Spleen (tissue), 11 donors: ENCODE results near the gene DEPDC5. TPM values are rescaled to one million over a fixed set of nuclear protein-coding genes. Genes with fewer than 3 reads are reported as not detected.

ENCODE experiments used
- DNase-seq: peaks from one replicate; pipeline ENCODE4 v3.0.0-alpha.2; 2020
- H3K27ac ChIP-seq, 8 donors: fragments of 200-600 bp; sonication (generic) in 7 of 8; 1 replicate in 4 of 8; 2 replicates in 4 of 8; pipeline versions ENCODE4 v1.5.0 to v1.8.0; 2016 to 2021; ENCODE audit warnings: inconsistent platforms in 4 of 8, mild to moderate bottlenecking in 4 of 8, moderate library complexity in 1 of 8
- H3K27me3 ChIP-seq, 7 donors: fragments of 200-600 bp; sonication (generic) in 6 of 7; replicated peaks in 1 of 7; 1 replicate in 4 of 7; 2 replicates in 3 of 7; pipeline versions ENCODE4 v1.5.0 to v1.8.0; 2016 to 2021; ENCODE audit warnings: inconsistent platforms in 3 of 7, mild to moderate bottlenecking in 1 of 7
- H3K36me3 ChIP-seq, 6 donors: fragments of 200-600 bp; sonication (generic) in 5 of 6; 1 replicate in 4 of 6; 2 replicates in 2 of 6; pipeline versions ENCODE4 v1.5.0 to v1.8.0; 2016 to 2021; ENCODE audit warnings: inconsistent platforms in 2 of 6
- H3K4me1 ChIP-seq, 6 donors: fragments of 200-600 bp; sonication (generic) in 5 of 6; 1 replicate in 3 of 6; 2 replicates in 3 of 6; pipeline versions ENCODE4 v1.5.0 to v1.8.0; 2016 to 2021; ENCODE audit warnings: inconsistent platforms in 3 of 6
- H3K4me3 ChIP-seq, 8 donors: fragments of 200-600 bp; sonication (generic) in 7 of 8; 1 replicate in 4 of 8; 2 replicates in 4 of 8; pipeline versions ENCODE4 v1.5.0 to v1.8.0; 2016 to 2021; ENCODE audit warnings: inconsistent platforms in 4 of 8, mild to moderate bottlenecking in 4 of 8, moderate library complexity in 2 of 8
- H3K9me3 ChIP-seq, 8 donors: fragments of 200-600 bp; sonication (generic) in 7 of 8; 1 replicate in 4 of 8; 2 replicates in 4 of 8; pipeline versions ENCODE4 v1.5.0 to v1.8.0; 2016 to 2021; ENCODE audit warnings: inconsistent platforms in 4 of 8
- CTCF ChIP-seq, 11 experiments: fragments of 200-600 bp in 7 of 11; fragments of 450-650 bp in 4 of 11; sonication (generic) in 4 of 11; IDR thresholded peaks in 8 of 11; conservative IDR thresholded peaks in 3 of 11; 1 replicate in 7 of 11; 2 replicates in 4 of 11; pipeline versions ENCODE4 v1.4.0 to v1.8.0; 2016 to 2021; ENCODE audit warnings: antibody characterized with exemption in 11 of 11, inconsistent platforms in 4 of 11, mild to moderate bottlenecking in 1 of 11
- POLR2A ChIP-seq, 3 donors: fragments of 450-650 bp; IDR thresholded peaks; one replicate each; pipeline ENCODE4 v1.5.1; 2017; ENCODE audit warnings: antibody characterized with exemption in 3 of 3, mild to moderate bottlenecking in 1 of 3
- POLR2AphosphoS5 ChIP-seq, 3 donors: sonication (generic); formaldehyde crosslinking; IDR thresholded peaks; one replicate each; pipeline ENCODE4 v1.5.1; 2017; ENCODE audit warnings: antibody characterized with exemption in 3 of 3
- WGBS, 5 donors: extraction: QIAGEN DNeasy Blood & Tissue Kit in 3 of 5; methylation state at CpG; one replicate each; pipeline versions ENCODE4 v1.1.5 to v1.1.7; 2013 to 2018; 5-methylcytosine and 5-hydroxymethylcytosine counted together
- intact Hi-C: fragments of 100-400 bp; cut with DNase I; formaldehyde crosslinking; loops from one replicate; pipeline ENCODE4 v1.15.0; 2023; ENCODE audit warnings: low total_unique reads
- polyA plus RNA-seq, 3 donors: library from polyadenylated mRNA; stranded (reverse); fragments of 200-250 nt; gene quantifications; one replicate each; pipeline ENCODE4 v1.2.1, GENCODE V29; 2013
- total RNA-seq, 7 donors: library from RNA; depleted of rRNA in 3 of 7; stranded (reverse); fragments of >200 nt in 3 of 7; fragmentation: NEBNext Ultra II Directional in 4 of 7; extraction: Animal tissue kit (Norgen Biotek cat#: 25700) in 4 of 7; gene quantifications; one replicate each; pipeline versions ENCODE4 v1.1.0 to v1.2.1, GENCODE V29; 2016 to 2021
- donor health status: healthy with polysubstance abuse.
- donor health status: DM: no; HTN: no; CAD: no; lungs with moderate emphysema.
- donor health status: DM: no; HTN: no; CAD: no.
- donor health status: Bipolar disorder and iron deficiency.
- donor health status: healthy.
- donor health status: DM: no; HTN: no; CAD: no.
- donor health status: DM: yes; HTN: yes; CAD: no.

DEPDC5 gene
- total and polyA plus RNA-seq, 10 donors: 9.6 to 64.6 (median 44.3) TPM

- no peak overlapping the region for H3K4me3 ChIP-seq
- 61 to 85% (median 77%) methylated on average over 3 of the region's 3 CpGs for WGBS, 5 donors
- TF ChIP-seq POLR2A (IDR thresholded peaks at IDR 0.05) (no peak), CTCF (IDR thresholded peaks at IDR 0.05 in 8 of 11, conservative IDR thresholded peaks at IDR 0.05 in 3 of 11) (no peak), POLR2AphosphoS5 (IDR thresholded peaks at IDR 0.05) (no peak)
- intact Hi-C loops: no loop called here
- peaks cover 0 to 100% (median 43%) of the 10 kb centered on the region in 6 donors for H3K36me3 ChIP-seq
- no peaks in the 10 kb centered on the region for H3K9me3 ChIP-seq
- no peak overlapping the region for H3K27ac ChIP-seq
- no peak for DNase-seq
- H3K4me1 ChIP-seq: no peaks in the 10 kb centered on the region
- H3K27me3 ChIP-seq: no peaks in the 10 kb centered on the region
These were observed 129.2 kb downstream of the DEPDC5 start for GRCh38 chr22:31882971-31883370.

- no peak for TF ChIP-seq POLR2AphosphoS5 (IDR thresholded peaks at IDR 0.05)
- no peak for TF ChIP-seq CTCF (IDR thresholded peaks at IDR 0.05 in 8 of 11, conservative IDR thresholded peaks at IDR 0.05 in 3 of 11)
- TF ChIP-seq POLR2A (IDR thresholded peaks at IDR 0.05): no peak
- Histone ChIP-seq H3K4me1 (no peaks in the 10 kb centered on the region), H3K27ac (no peak overlapping the region), H3K36me3 (peaks cover 0 to 100% (median 45%) of the 10 kb centered on the region in 6 donors), H3K9me3 (no peaks in the 10 kb centered on the region), H3K27me3 (no peaks in the 10 kb centered on the region), H3K4me3 (no peak overlapping the region)
- intact Hi-C loops: no loop called here
- 92 to 96% (median 94%) methylated on average over 6 of the region's 6 CpGs for WGBS, 5 donors
- no peak for DNase-seq
These were observed 130.2 kb downstream of the DEPDC5 start for GRCh38 chr22:31883989-31884388.

- Histone ChIP-seq H3K4me3 (no peak overlapping the region), H3K27ac (no peak overlapping the region), H3K9me3 (no peaks in the 10 kb centered on the region), H3K27me3 (no peaks in the 10 kb centered on the region), H3K4me1 (no peaks in the 10 kb centered on the region), H3K36me3 (peaks cover 0 to 100% (median 39%) of the 10 kb centered on the region in 6 donors)
- no peak for TF ChIP-seq POLR2A (IDR thresholded peaks at IDR 0.05)
- TF ChIP-seq POLR2AphosphoS5 (IDR thresholded peaks at IDR 0.05): no peak
- no peak for TF ChIP-seq CTCF (IDR thresholded peaks at IDR 0.05 in 8 of 11, conservative IDR thresholded peaks at IDR 0.05 in 3 of 11)
- intact Hi-C loops: no loop called here
- 79 to 91% (median 82%) methylated on average over 5 of the region's 5 CpGs for WGBS, 5 donors
- no peak for DNase-seq
These were observed 137.7 kb downstream of the DEPDC5 start for GRCh38 chr22:31891366-31892079.

DNA sequence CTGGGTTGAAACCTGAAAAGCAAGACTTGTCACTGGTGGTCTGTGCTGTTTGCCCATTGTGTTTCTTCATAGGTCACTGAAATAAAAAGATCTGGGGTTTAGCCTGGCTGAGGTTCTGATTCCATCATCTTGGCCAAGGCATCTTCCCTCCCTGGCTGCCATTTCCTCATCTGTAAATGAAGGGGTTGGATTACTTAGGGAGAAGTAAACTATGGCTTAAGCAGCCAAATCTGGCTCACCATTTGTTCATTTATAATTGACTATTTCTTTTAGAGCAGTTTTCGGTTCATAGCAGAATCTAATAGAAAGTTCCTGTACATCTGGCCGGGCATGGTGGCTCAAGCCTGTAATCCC, 138.2 kb downstream of the DEPDC5 start:
- no peak for DNase-seq

More for the DNA sequence above, 138.2 kb downstream of the DEPDC5 start:
- WGBS, 5 donors: 94 to 100% (median 95%) methylated on average over 2 of the region's 2 CpGs
- TF ChIP-seq POLR2A (IDR thresholded peaks at IDR 0.05) (no peak), POLR2AphosphoS5 (IDR thresholded peaks at IDR 0.05) (no peak), CTCF (IDR thresholded peaks at IDR 0.05 in 8 of 11, conservative IDR thresholded peaks at IDR 0.05 in 3 of 11) (no peak)
- Histone ChIP-seq H3K4me1 (no peaks in the 10 kb centered on the region), H3K4me3 (no peak overlapping the region), H3K27ac (no peak overlapping the region), H3K36me3 (peaks cover 0 to 100% (median 42%) of the 10 kb centered on the region in 6 donors), H3K27me3 (no peaks in the 10 kb centered on the region), H3K9me3 (no peaks in the 10 kb centered on the region)
- intact Hi-C loops: no loop called here
